Kidney epithelial cell (primary cell): ENCODE results near the gene DUSP28. TPM values are rescaled to one million over a fixed set of nuclear protein-coding genes. Genes with fewer than 3 reads are reported as not detected.

Experiments
- DNase-seq: peaks from one replicate; pipeline ENCODE4 v3.0.0-alpha.2; 2010; ENCODE audit warnings: low read depth
- H3K27me3 ChIP-seq: 2 replicates; pipeline ENCODE4 v1.6.0; 2011; ENCODE audit warnings: low read length; ENCODE audit not compliant: control insufficient read depth, insufficient read depth
- H3K36me3 ChIP-seq: 2 replicates; pipeline ENCODE4 v1.5.1; 2011; ENCODE audit warnings: low read length; ENCODE audit not compliant: control insufficient read depth, insufficient read depth
- H3K4me3 ChIP-seq: 2 replicates; pipeline ENCODE4 v1.5.1; 2011; ENCODE audit warnings: low read depth, mild to moderate bottlenecking, control low read depth, low read length
- total RNA-seq: library from RNA; depleted of rRNA; stranded (reverse); fragments of >200 nt; gene quantifications from 2 replicates; pipeline ENCODE4 v1.2.3, GENCODE V29; 2015
- TF ChIP-seq, protein P1 (sequence below): IDR thresholded peaks from 2 replicates; pipeline ENCODE4 v1.5.1; 2011; ENCODE audit warnings: mild to moderate bottlenecking, moderate library complexity, low read length, control low read depth, inconsistent platforms; ENCODE audit not compliant: insufficient read depth, poor library complexity, severe bottlenecking

Gene DUSP28
- total RNA-seq, 1 donor from 2014 or later: 7.6 TPM

DNA sequence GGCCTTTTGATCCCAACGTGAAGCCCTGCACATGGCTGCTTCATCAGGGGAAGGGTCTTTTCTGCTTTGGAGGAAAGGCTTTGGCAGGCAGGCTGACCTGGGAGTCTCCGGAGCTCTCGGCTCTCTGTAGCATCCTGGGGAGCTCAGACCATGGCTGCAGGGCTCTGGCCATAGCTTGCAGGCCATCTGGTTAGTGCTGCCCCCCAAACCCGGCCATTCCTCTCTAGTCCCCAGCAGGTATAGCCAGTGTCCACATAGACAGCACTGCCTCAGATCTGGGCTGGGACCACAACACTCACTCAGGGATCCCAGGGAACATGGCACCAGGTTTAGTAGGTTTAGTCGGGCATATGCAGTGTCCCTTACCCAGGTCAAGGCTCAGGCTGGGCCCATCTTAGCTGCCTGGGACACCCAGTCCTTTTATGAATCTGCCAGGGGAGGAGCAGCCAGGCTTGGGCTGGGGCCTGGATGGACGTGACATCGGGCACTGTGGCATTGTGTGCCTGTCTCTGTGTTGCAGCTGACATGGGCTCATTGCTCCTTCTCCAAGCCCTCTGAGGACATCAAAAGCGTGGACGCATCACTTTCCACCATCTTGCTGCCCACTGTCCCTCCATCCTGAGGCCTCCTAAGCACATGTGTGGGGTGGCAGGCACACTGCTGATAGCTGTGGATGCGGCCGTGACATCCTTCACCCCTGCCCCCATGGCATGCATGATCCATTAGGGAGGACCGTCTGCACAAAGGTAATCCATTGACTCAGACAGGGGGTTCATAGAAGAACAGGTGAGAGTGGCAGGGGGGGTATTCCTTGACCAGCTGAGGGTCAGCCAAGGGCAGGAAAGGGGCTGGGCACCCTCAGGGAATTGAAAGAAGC, 45.9 kb downstream of the DUSP28 start:
- no peak for DNase-seq
- Histone ChIP-seq H3K27me3 (no peaks in the 10 kb centered on the region), H3K36me3 (no peaks in the 10 kb centered on the region), H3K4me3 (no peak overlapping the region)
- TF ChIP-seq, protein P1, sequence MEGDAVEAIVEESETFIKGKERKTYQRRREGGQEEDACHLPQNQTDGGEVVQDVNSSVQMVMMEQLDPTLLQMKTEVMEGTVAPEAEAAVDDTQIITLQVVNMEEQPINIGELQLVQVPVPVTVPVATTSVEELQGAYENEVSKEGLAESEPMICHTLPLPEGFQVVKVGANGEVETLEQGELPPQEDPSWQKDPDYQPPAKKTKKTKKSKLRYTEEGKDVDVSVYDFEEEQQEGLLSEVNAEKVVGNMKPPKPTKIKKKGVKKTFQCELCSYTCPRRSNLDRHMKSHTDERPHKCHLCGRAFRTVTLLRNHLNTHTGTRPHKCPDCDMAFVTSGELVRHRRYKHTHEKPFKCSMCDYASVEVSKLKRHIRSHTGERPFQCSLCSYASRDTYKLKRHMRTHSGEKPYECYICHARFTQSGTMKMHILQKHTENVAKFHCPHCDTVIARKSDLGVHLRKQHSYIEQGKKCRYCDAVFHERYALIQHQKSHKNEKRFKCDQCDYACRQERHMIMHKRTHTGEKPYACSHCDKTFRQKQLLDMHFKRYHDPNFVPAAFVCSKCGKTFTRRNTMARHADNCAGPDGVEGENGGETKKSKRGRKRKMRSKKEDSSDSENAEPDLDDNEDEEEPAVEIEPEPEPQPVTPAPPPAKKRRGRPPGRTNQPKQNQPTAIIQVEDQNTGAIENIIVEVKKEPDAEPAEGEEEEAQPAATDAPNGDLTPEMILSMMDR: no peak

DNA sequence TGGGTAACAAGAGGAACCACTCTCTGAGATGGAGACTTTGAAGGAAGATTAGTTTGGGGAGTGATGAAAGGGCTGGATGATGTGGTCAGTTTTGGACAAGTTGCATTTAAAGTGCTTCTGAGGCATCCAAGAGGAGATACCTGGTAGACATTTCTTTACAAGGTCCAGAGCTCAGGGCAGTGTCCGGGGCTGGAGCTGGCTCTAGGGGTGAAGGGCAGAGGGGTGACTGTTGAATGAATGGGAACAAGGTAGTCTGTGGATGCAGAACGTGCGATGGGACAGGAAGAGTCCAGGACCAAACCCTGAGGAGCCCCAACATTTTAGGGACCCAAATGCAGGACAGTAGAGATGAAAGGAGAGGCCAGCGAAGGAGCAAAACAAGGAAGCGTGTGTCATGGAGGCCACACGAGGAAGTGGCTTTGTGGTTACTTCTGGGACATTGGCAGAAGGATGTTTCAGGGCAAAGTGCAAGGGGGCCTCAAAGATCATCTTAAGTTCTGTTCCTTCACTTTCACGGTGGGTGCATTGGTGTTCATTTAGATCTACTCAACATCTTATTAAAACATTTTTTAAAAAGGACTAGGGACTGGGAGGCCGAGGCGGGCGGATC, 51.5 kb downstream of the DUSP28 start:
- H3K4me3 ChIP-seq: no peak overlapping the region
- no peaks in the 10 kb centered on the region for H3K27me3 ChIP-seq
- DNase-seq: no peak
- TF ChIP-seq, protein P1: no peak
- no peaks in the 10 kb centered on the region for H3K36me3 ChIP-seq

Other genes with a start within 250 kb of the DUSP28 start
- gene GPC1, start 124.7 kb upstream of the DUSP28 start, total RNA-seq: 75.2 and 81.7 TPM in 2 replicates
- gene ANKMY1, start 2.4 kb upstream of the DUSP28 start, total RNA-seq: 7.1 and 13.1 TPM in 2 replicates
- gene RNPEPL1, start 8.1 kb downstream of the DUSP28 start, total RNA-seq: 91.3 and 122 TPM in 2 replicates
- 31.5 and 39.2 TPM in 2 replicates for gene CAPN10, start 26.4 kb downstream of the DUSP28 start, total RNA-seq
- 0.62 and 1.3 TPM in 2 replicates for gene GPR35, start 65.1 kb downstream of the DUSP28 start, total RNA-seq
- not detected in 2 replicates for gene AQP12B, start 122.5 kb downstream of the DUSP28 start, total RNA-seq
- gene AQP12A, start 131.5 kb downstream of the DUSP28 start, total RNA-seq: not detected in 2 replicates